HepG2 (cell line): ENCODE measurements around the gene NDST1. TPM values are rescaled to one million over a fixed set of nuclear protein-coding genes. Genes with fewer than 3 reads are reported as not detected.
A peak's percentile ranks its signal among the peaks of the same experiment; 100 is the strongest.

Experiments used
- FOXM1 ChIP-seq: sonication (generic); formaldehyde crosslinking; IDR thresholded peaks from 2 replicates; pipeline ENCODE4 v1.5.0; 2020; ENCODE audit warnings: missing genetic modification reagents
- GABPA ChIP-seq, 2 experiments: IDR thresholded peaks; 2 replicates each; pipeline ENCODE4 v1.6.1; 2011 to 2016; ENCODE audit warnings: low read depth in 2 of 2, low read length in 1 of 2, missing biosample characterization in 1 of 2, missing genetic modification characterization in 1 of 2
- GATAD2A ChIP-seq: IDR thresholded peaks from 2 replicates; pipeline ENCODE4 v1.6.1; 2016
- NAIF1 ChIP-seq: sonication (generic); formaldehyde crosslinking; IDR thresholded peaks from 2 replicates; pipeline ENCODE4 v1.5.0; 2020; ENCODE audit warnings: mild to moderate bottlenecking, missing genetic modification reagents, borderline replicate concordance
- NCOA1 ChIP-seq: sonication (generic); formaldehyde crosslinking; IDR thresholded peaks from 2 replicates; pipeline ENCODE4 v1.9.0; 2021; ENCODE audit warnings: missing genetic modification reagents
- PAXIP1 ChIP-seq: sonication (generic); formaldehyde crosslinking; conservative IDR thresholded peaks from 2 replicates; pipeline ENCODE4 v1.4.0; 2020; ENCODE audit warnings: mild to moderate bottlenecking, missing genetic modification reagents, moderate library complexity
- RFX5 ChIP-seq: IDR thresholded peaks from 2 replicates; pipeline ENCODE4 v1.6.1; 2011; ENCODE audit warnings: low read depth, low read length, improper control_type of control experiment
- SKIL ChIP-seq: sonication (generic); formaldehyde crosslinking; IDR thresholded peaks from 2 replicates; pipeline ENCODE4 v1.8.0; 2022; ENCODE audit warnings: missing genetic modification reagents, mild to moderate bottlenecking, moderate library complexity, borderline replicate concordance
- ZFP82 ChIP-seq: sonication (generic); formaldehyde crosslinking; IDR thresholded peaks from 2 replicates; pipeline ENCODE4 v1.5.1; 2020; ENCODE audit warnings: mild to moderate bottlenecking, missing genetic modification reagents, borderline replicate concordance
- ZMYM4 ChIP-seq: sonication (generic); formaldehyde crosslinking; IDR thresholded peaks from 2 replicates; pipeline ENCODE4 v1.8.1; 2023; ENCODE audit warnings: mild to moderate bottlenecking, missing genetic modification reagents
- ZNF382 ChIP-seq: sonication (generic); formaldehyde crosslinking; IDR thresholded peaks from 2 replicates; pipeline ENCODE4 v1.5.0; 2020; ENCODE audit warnings: missing genetic modification reagents, mild to moderate bottlenecking, borderline replicate concordance
- ZNF646 ChIP-seq: sonication (generic); formaldehyde crosslinking; IDR thresholded peaks from 2 replicates; pipeline ENCODE4 v1.9.0; 2021; ENCODE audit warnings: mild to moderate bottlenecking, missing genetic modification reagents
- ZNF784 ChIP-seq: sonication (generic); formaldehyde crosslinking; IDR thresholded peaks from 2 replicates; pipeline ENCODE4 v1.5.1; 2020; ENCODE audit warnings: missing genetic modification reagents, mild to moderate bottlenecking, borderline replicate concordance
- ZNF792 ChIP-seq: IDR thresholded peaks from 2 replicates; pipeline ENCODE4 v1.6.1; 2016
- polyA plus RNA-seq, 8 experiments: library from polyadenylated mRNA; depleted of rRNA in 3 of 8; stranded (reverse) in 7 of 8; unstranded in 1 of 8; fragments of >200 nt; fragmentation: Illumina TruSeq in 4 of 8; extraction: Trizol in 4 of 8; gene quantifications; 2 replicates each; pipeline versions ENCODE4 v1.2.1 to v1.2.3, GENCODE V29; 2011 to 2016; ENCODE audit warnings: low read depth in 4 of 8, missing spikeins in 1 of 8, mixed read lengths in 1 of 8; ENCODE audit not compliant: insufficient read depth in 1 of 8
- total RNA-seq, 5 experiments: library from RNA; depleted of rRNA; stranded (reverse); fragments of >200 nt; fragmentation: Illumina TruSeq; extraction: Trizol; gene quantifications; 2 replicates each; pipeline ENCODE4 v1.2.3, GENCODE V29; 2016; ENCODE audit warnings: low read depth in 1 of 5

NDST1 gene
- total and polyA plus RNA-seq, 2 of the 13 experiments (the other 11 are each of a cell fraction or from before 2014, with no cell fraction given): 23.8 to 26.2 TPM

GRCh38 chr5:150605546-150605945 lies 97.6 kb downstream of the NDST1 start (continued):
- peak; percentile 75 for TF ChIP-seq SKIL (CRISPR knock-in tag)
- TF ChIP-seq ZFP82 (CRISPR knock-in tag): no peak
- TF ChIP-seq ZNF382 (CRISPR knock-in tag): no peak
- 0 out of 2 replicates have a peak, but pooled peaks have one; percentile 23 for TF ChIP-seq GATAD2A (CRISPR knock-in tag)
- no peak for TF ChIP-seq NAIF1 (CRISPR knock-in tag)
- TF ChIP-seq ZMYM4 (CRISPR knock-in tag): 0 out of 2 replicates have a peak, but pooled peaks have one; percentile 15
- no peak for TF ChIP-seq GABPA (IDR thresholded peaks at IDR 0.05; ENCODE audit: low read depth, low read length)
- peak; percentile 42; the same call in 1 of the 2 replicates for TF ChIP-seq GABPA (CRISPR knock-in tag; IDR thresholded peaks at IDR 0.05; ENCODE audit: low read depth)
- TF ChIP-seq RFX5: no peak
- no peak for TF ChIP-seq ZNF792 (CRISPR knock-in tag)
- TF ChIP-seq FOXM1 (CRISPR knock-in tag): no peak
- TF ChIP-seq ZNF646 (CRISPR knock-in tag): peak; percentile 91
- peak; percentile 35; the same call in 1 of the 2 replicates for TF ChIP-seq PAXIP1 (CRISPR knock-in tag)
- TF ChIP-seq NCOA1: 0 out of 2 replicates have a peak, but pooled peaks have one; percentile 32
- no peak for TF ChIP-seq ZNF784
